BLaER1 treated with 17β-estradiol and CSF1 and Interleukin-3, amounts not matched to agents 10 nM and 100 nM (cell line): ENCODE data around the gene PRSS48.
"Not testable (repeated sequence)": the region's sequence is repeated elsewhere in the genome, so short reads cannot be mapped to it uniquely, and the experiment has no call there.

ENCODE experiments used
- H3K27ac ChIP-seq, 11 experiments: shearing (Covaris generic); formaldehyde crosslinking; 2 replicates each; pipeline ENCODE4 v1.8.1; 2022
- H3K27me3 ChIP-seq, 11 experiments: shearing (Covaris generic); formaldehyde crosslinking; 2 replicates each; pipeline ENCODE4 v1.8.1; 2022
- H3K36me3 ChIP-seq, 11 experiments: shearing (Covaris generic); formaldehyde crosslinking; 2 replicates each; pipeline ENCODE4 v1.8.1; 2022
- H3K4me1 ChIP-seq, 10 experiments: shearing (Covaris generic); formaldehyde crosslinking; 2 replicates each; pipeline ENCODE4 v1.8.1; 2022
- H3K4me2 ChIP-seq, 11 experiments: shearing (Covaris generic); formaldehyde crosslinking; 2 replicates each; pipeline ENCODE4 v1.8.1; 2022
- H3K4me3 ChIP-seq, 10 experiments: shearing (Covaris generic); formaldehyde crosslinking; 2 replicates each; pipeline ENCODE4 v1.8.1; 2022
- H3K9ac ChIP-seq, 11 experiments: shearing (Covaris generic); formaldehyde crosslinking; 2 replicates each; pipeline ENCODE4 v1.8.1; 2022
- H3K9me3 ChIP-seq, 11 experiments: shearing (Covaris generic); formaldehyde crosslinking; replicated peaks in 1 of 11; 2 replicates each; pipeline ENCODE4 v1.8.1; 2022
- H4K20me1 ChIP-seq, 11 experiments: shearing (Covaris generic); formaldehyde crosslinking; 2 replicates each; pipeline ENCODE4 v1.8.1; 2022
- Cebpa-rat ChIP-seq, 11 experiments: shearing (Covaris generic); IDR thresholded peaks; 2 replicates each; pipeline ENCODE4 v1.8.1; 2022

Gene PRSS48

DNA sequence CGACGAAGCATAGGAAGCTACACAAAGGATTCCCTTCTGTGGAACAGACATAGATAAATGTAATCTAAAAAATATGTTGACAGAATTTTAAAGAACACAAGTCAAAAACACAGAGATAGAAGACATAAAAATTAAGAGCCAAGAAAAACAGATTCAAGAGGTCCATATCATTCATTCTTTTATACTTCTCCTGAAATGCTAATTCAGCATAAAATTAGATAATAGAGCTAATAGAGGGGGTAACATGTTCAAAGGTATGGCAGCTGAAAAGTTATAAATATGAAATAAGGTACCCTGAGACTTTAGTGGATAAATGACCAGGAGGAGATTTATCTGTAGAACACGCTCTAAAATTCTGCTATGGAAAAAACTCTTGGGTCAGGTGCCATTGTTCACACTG is 37.4 kb upstream of the PRSS48 start:
- Histone ChIP-seq H3K4me3 (no peak overlapping the region), H3K4me2 (no peak overlapping the region), H4K20me1 (no peaks in the 10 kb centered on the region), H3K4me1 (no peaks in the 10 kb centered on the region), H3K9me3 (peaks cover 5 to 14% (median 8%) of the 10 kb centered on the region in 11 experiments; a peak in 20 of 22 replicates), H3K27me3 (no peaks in the 10 kb centered on the region), H3K9ac (no peak overlapping the region), H3K27ac (no peak overlapping the region), H3K36me3 (no peaks in the 10 kb centered on the region)
- no peak for TF ChIP-seq Cebpa-rat (IDR thresholded peaks at IDR 0.05)

DNA sequence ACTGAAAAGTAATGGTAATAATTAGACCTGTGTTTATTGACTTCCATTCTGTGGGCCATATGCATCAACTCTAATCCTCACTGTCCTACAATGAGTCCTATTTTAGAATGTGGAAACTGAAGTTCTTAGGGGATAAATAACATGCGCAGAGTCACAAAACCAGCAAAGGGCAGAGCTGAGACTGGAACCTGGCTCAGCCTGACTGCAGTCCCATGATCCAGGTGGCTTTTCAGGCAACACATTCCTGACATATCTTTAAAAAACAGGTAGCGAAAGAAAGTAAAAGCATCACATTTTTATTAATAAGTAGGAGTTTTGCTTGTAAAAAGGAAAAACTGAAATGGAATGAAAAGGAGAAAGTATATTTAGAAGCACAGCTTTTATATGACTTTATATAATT is 34.7 kb upstream of the PRSS48 start:
- H3K27ac ChIP-seq = no peak overlapping the region
- H3K9me3 ChIP-seq = no peaks in the 10 kb centered on the region
- no peak for TF ChIP-seq Cebpa-rat (IDR thresholded peaks at IDR 0.05)
- H3K36me3 ChIP-seq = no peaks in the 10 kb centered on the region
- no peaks in the 10 kb centered on the region for H3K4me1 ChIP-seq
- H3K4me2 ChIP-seq = no peak overlapping the region
- H4K20me1 ChIP-seq = no peaks in the 10 kb centered on the region
- H3K9ac ChIP-seq = no peak overlapping the region
- no peak overlapping the region for H3K4me3 ChIP-seq
- no peaks in the 10 kb centered on the region for H3K27me3 ChIP-seq

- Histone ChIP-seq H3K27ac (no peak overlapping the region), H4K20me1 (no peaks in the 10 kb centered on the region), H3K4me3 (no peak overlapping the region), H3K9me3 (no peaks in the 10 kb centered on the region), H3K4me2 (no peak overlapping the region), H3K27me3 (no peaks in the 10 kb centered on the region), H3K4me1 (no peaks in the 10 kb centered on the region), H3K36me3 (no peaks in the 10 kb centered on the region), H3K9ac (no peak overlapping the region)
- no peak for TF ChIP-seq Cebpa-rat (IDR thresholded peaks at IDR 0.05)
Observed at GRCh38 chr4:151246742-151247141, 30.2 kb upstream of the PRSS48 start.

DNA sequence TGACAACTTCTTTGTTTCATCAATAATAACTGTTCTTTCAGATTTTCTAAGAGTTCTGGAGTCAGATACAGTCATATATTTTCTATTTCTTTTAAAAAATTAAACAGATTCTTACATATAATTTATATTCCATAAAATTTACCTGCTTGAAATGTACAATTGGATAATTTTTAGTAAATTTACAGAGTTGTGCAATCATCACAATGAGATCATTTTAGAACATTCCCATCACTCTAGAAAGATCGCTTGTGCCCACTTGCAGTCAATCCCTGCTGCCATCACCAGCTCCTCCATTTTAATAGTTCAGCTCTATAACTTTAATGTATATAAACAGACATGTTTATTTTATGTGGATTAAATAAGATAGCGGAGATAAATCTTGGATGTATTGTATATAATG is 29.6 kb upstream of the PRSS48 start:
- no peak overlapping the region for H3K4me2 ChIP-seq
- 0 out of 22 replicates have a peak, but pooled peaks of 1 of the 11 experiments have one; percentile 14 for TF ChIP-seq Cebpa-rat (IDR thresholded peaks at IDR 0.05)
- H3K4me1 ChIP-seq = no peaks in the 10 kb centered on the region

DNA sequence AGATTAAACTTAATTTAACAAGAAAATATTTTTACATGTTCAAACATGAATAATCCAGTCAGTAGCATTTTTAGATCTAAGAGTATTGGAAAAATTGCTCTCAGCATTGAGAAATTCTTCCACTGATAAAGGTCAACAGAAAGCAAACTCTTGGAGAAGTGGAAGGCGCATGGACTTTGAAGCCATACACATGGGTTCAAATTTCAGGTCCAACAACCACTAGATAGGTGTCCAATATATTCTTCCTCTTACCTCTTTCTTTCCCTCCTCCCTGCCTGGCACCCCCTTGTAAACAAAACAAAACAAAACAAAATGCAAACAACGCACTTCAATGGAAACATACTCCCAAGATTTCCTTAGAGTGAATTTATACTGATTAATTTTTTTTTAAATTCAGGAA is 28.4 kb upstream of the PRSS48 start:
- Histone ChIP-seq H3K9me3 (no peaks in the 10 kb centered on the region), H3K4me3 (no peak overlapping the region), H3K27me3 (no peaks in the 10 kb centered on the region), H3K27ac (no peak overlapping the region), H3K36me3 (no peaks in the 10 kb centered on the region), H4K20me1 (no peaks in the 10 kb centered on the region), H3K4me2 (no peak overlapping the region), H3K4me1 (no peaks in the 10 kb centered on the region), H3K9ac (no peak overlapping the region)
- TF ChIP-seq Cebpa-rat (IDR thresholded peaks at IDR 0.05) = no peak

More for the DNA sequence above, 29.6 kb upstream of the PRSS48 start:
- no peak overlapping the region for H3K9ac ChIP-seq
- H3K9me3 ChIP-seq = no peaks in the 10 kb centered on the region
- no peaks in the 10 kb centered on the region for H3K27me3 ChIP-seq
- no peak overlapping the region for H3K27ac ChIP-seq
- no peaks in the 10 kb centered on the region for H4K20me1 ChIP-seq
- no peak overlapping the region for H3K4me3 ChIP-seq
- no peaks in the 10 kb centered on the region for H3K36me3 ChIP-seq

DNA sequence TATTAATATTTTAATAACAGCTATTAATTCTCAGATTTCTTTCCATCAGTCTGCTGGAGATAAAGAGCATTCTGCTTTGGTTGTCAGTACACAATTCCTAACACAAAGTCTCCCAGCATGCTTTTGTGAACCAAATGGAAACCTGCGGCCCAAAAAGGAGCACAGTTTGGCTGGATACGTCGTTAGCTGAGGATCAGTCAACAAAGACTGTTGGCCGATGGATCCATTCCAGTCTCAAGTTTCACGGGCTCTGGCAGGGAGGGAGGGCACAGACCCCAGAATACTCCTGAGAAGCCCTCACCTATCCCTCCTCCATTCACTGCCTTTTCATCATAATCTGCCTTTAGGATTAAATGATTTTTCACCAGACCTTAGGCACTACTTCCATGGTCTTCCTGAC is 26.3 kb upstream of the PRSS48 start:
- H3K4me2 ChIP-seq = no peak overlapping the region
- H3K27me3 ChIP-seq = no peaks in the 10 kb centered on the region
- no peak for TF ChIP-seq Cebpa-rat (IDR thresholded peaks at IDR 0.05)
- H3K36me3 ChIP-seq = no peaks in the 10 kb centered on the region
- H3K27ac ChIP-seq = no peak overlapping the region
- no peaks in the 10 kb centered on the region for H3K4me1 ChIP-seq
- no peaks in the 10 kb centered on the region for H4K20me1 ChIP-seq
- H3K9me3 ChIP-seq = peaks cover 0 to 6% (median 2%) of the 10 kb centered on the region in 11 experiments; a peak in 8 of 22 replicates
- no peak overlapping the region for H3K9ac ChIP-seq
- no peak overlapping the region for H3K4me3 ChIP-seq

DNA sequence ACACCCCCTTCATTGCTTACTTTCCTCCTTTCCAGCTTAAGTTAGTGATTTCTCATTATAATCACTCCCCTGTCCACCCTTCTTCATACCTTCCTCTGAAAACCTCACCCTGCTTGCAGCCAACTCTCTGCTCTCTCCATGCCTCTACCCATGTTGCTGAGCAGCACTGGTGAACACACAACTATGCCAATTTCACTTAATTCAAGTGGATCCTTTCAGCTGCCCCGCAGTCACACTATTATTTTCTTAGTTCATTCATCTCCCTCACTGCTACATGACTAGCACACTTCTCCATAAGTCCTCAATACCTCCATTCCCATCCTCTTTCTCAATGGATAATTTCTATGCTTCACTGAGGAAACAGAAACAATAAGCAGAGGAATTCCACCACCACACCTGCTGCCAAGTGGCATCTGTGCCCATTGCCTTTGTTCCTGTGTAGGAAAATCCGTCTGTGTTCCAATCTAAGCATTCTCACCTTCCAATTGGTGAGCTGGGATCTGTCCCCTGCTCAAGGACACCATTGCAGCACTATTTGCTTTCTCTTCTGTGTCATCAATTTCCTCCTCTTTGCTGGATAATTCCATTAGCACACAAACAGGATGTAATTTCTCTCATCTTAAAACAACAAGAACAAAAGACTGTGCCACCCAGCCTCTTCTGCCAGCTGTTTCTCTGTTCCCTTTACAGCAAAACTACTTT is 25.2 kb upstream of the PRSS48 start:
- no peak overlapping the region for H3K4me2 ChIP-seq
- peaks cover 0 to 12% (median 7%) of the 10 kb centered on the region in 11 experiments; a peak in 8 of 22 replicates for H3K9me3 ChIP-seq
- H4K20me1 ChIP-seq = no peaks in the 10 kb centered on the region
- H3K4me1 ChIP-seq = no peaks in the 10 kb centered on the region
- H3K27ac ChIP-seq = no peak overlapping the region
- H3K4me3 ChIP-seq = no peak overlapping the region
- H3K9ac ChIP-seq = no peak overlapping the region
- TF ChIP-seq Cebpa-rat (IDR thresholded peaks at IDR 0.05) = no peak
- H3K36me3 ChIP-seq = no peaks in the 10 kb centered on the region
- H3K27me3 ChIP-seq = no peaks in the 10 kb centered on the region

- H3K9me3 ChIP-seq = peaks cover 0 to 18% (median 8%) of the 10 kb centered on the region in 11 experiments; a peak in 9 of 22 replicates
- H3K4me2 ChIP-seq, H3K36me3 ChIP-seq, H3K27me3 ChIP-seq, H4K20me1 ChIP-seq, H3K9ac ChIP-seq, H3K4me3 ChIP-seq, H3K27ac ChIP-seq, H3K4me1 ChIP-seq: not testable (repeated sequence)
Observed at GRCh38 chr4:151255226-151255625, 21.7 kb upstream of the PRSS48 start.

DNA sequence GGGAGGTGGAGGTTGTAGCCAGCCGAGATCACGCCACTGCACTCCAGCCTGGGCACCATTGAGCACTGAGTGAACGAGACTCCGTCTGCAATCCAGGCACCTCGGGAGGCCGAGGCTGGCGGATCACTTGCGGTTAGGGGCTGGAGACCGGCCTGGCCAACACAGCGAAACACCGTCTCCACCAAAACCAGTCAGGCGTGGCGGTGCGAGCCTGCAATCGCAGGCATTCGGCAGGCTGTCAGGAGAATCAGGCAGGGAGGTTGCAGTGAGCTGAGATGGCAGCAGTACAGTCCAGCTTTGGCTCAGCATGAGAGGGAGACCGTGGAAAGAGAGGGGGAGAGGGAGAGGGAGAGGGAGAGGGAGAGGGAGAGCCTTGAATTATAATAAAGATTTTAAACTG is 21.3 kb upstream of the PRSS48 start:
- H3K4me1 ChIP-seq, H3K4me3 ChIP-seq, H3K36me3 ChIP-seq, H3K27me3 ChIP-seq, H3K27ac ChIP-seq, H4K20me1 ChIP-seq, H3K9ac ChIP-seq, H3K4me2 ChIP-seq: not testable (repeated sequence)
- H3K9me3 ChIP-seq = peaks cover 0 to 18% (median 8%) of the 10 kb centered on the region in 11 experiments; a peak in 9 of 22 replicates

GRCh38 chr4:151256134-151256533 is 20.8 kb upstream of the PRSS48 start:
- Histone ChIP-seq H3K27me3 (no peaks in the 10 kb centered on the region), H4K20me1 (no peaks in the 10 kb centered on the region), H3K4me3 (no peak overlapping the region), H3K9me3 (peaks cover 0 to 18% (median 8%) of the 10 kb centered on the region in 11 experiments; a peak in 9 of 22 replicates), H3K27ac (no peak overlapping the region), H3K36me3 (no peaks in the 10 kb centered on the region), H3K4me1 (no peaks in the 10 kb centered on the region), H3K4me2 (no peak overlapping the region), H3K9ac (no peak overlapping the region)
- TF ChIP-seq Cebpa-rat (IDR thresholded peaks at IDR 0.05) = no peak
